GM12878 (cell line): Measurements from ENCODE around the gene C1QBP. TPM values are rescaled to one million over a fixed set of nuclear protein-coding genes. Genes with fewer than 3 reads are reported as not detected.

Experiments used
- BMI1 ChIP-seq: fragments of 450-650 bp; IDR thresholded peaks from 2 replicates; pipeline ENCODE4 v1.6.1; 2016; ENCODE audit warnings: mild to moderate bottlenecking, moderate library complexity, borderline replicate concordance
- E4F1 ChIP-seq: fragments of 450-650 bp; IDR thresholded peaks from 2 replicates; pipeline ENCODE4 v1.6.1; 2018; ENCODE audit warnings: borderline replicate concordance, mild to moderate bottlenecking; ENCODE audit not compliant: partially characterized antibody
- EED ChIP-seq: sonication (generic); IDR thresholded peaks from 2 replicates; pipeline ENCODE4 v1.6.1; 2016; ENCODE audit warnings: antibody characterized with exemption, low read depth
- EZH2 ChIP-seq: IDR thresholded peaks from 2 replicates; pipeline ENCODE4 v1.6.1; 2012; ENCODE audit warnings: low read depth, mild to moderate bottlenecking, control low read depth, inconsistent platforms, low read length, borderline replicate concordance; ENCODE audit not compliant: control insufficient read depth
- FOS ChIP-seq: IDR thresholded peaks from 3 replicates; pipeline ENCODE4 v1.6.1; 2011; ENCODE audit warnings: borderline replicate concordance; ENCODE audit not compliant: insufficient read length; ENCODE audit errors: extremely low read depth
- FOXM1 ChIP-seq: IDR thresholded peaks from 2 replicates; pipeline ENCODE4 v1.6.1; 2012; ENCODE audit warnings: low read depth, mild to moderate bottlenecking, inconsistent platforms, low read length, moderate library complexity
- GABPA ChIP-seq: IDR thresholded peaks from 2 replicates; pipeline ENCODE4 v1.6.1; 2014; ENCODE audit warnings: antibody characterized with exemption, low read depth, mild to moderate bottlenecking, inconsistent platforms
- HCFC1 ChIP-seq: fragments of 150-350 bp; IDR thresholded peaks from 2 replicates; pipeline ENCODE4 v1.6.1; 2014; ENCODE audit warnings: low read length
- HDAC2 ChIP-seq: fragments of 200-600 bp; sonication (generic); IDR thresholded peaks from 2 replicates; pipeline ENCODE4 v1.6.1; 2017
- MAX ChIP-seq: IDR thresholded peaks from 2 replicates; pipeline ENCODE4 v1.6.1; 2012; ENCODE audit warnings: low read depth, low read length, improper control_type of control experiment
- MEF2B ChIP-seq: fragments of 450-650 bp; IDR thresholded peaks from 2 replicates; pipeline ENCODE4 v1.6.1; 2018; ENCODE audit warnings: mild to moderate bottlenecking, moderate library complexity; ENCODE audit not compliant: partially characterized antibody, poor library complexity, severe bottlenecking
- MYC ChIP-seq: IDR thresholded peaks from 2 replicates; pipeline ENCODE4 v1.6.1; 2011; ENCODE audit warnings: mild to moderate bottlenecking, low read length, moderate library complexity, inconsistent platforms; ENCODE audit not compliant: insufficient read depth, insufficient replicate concordance, insufficient read length, severe bottlenecking
- POLR2AphosphoS5 ChIP-seq: IDR thresholded peaks from 2 replicates; pipeline ENCODE4 v1.6.1; 2011; ENCODE audit warnings: mild to moderate bottlenecking, low read length, inconsistent platforms
- PRDM15 ChIP-seq: fragments of 450-650 bp; formaldehyde crosslinking; IDR thresholded peaks from 2 replicates; pipeline ENCODE4 v1.4.0; 2020; ENCODE audit warnings: mild to moderate bottlenecking, moderate library complexity
- SIX5 ChIP-seq: IDR thresholded peaks from 2 replicates; pipeline ENCODE4 v1.6.1; 2011; ENCODE audit warnings: mild to moderate bottlenecking, low read depth, low read length, moderate library complexity; ENCODE audit not compliant: severe bottlenecking
- ZNF207 ChIP-seq: fragments of 450-650 bp; IDR thresholded peaks from 2 replicates; pipeline ENCODE4 v1.6.1; 2014; ENCODE audit warnings: antibody characterized with exemption, mild to moderate bottlenecking, borderline replicate concordance
- ZNF274 ChIP-seq: IDR thresholded peaks from one replicate; pipeline ENCODE4 v1.8.0; 2011; ENCODE audit not compliant: insufficient read length, insufficient read depth
- polyA plus RNA-seq, 11 experiments: library from polyadenylated mRNA; depleted of rRNA in 4 of 11; unstranded in 6 of 11; stranded (reverse) in 5 of 11; fragments of >200 nt; fragmentation: Nextera tagmentation in 4 of 11; fragmentation: Illumina TruSeq in 1 of 11; extraction: Ambion mirVana in 4 of 11; extraction: Trizol in 1 of 11; gene quantifications; 1 replicate in 1 of 11; 2 replicates in 10 of 11; pipeline versions ENCODE4 v1.2.1 to v1.2.3, GENCODE V29; 2011 to 2016; ENCODE audit warnings: inconsistent platforms in 2 of 11, missing spikeins in 2 of 11, low read depth in 1 of 11
- total RNA-seq, 4 experiments: library from RNA; depleted of rRNA in 3 of 4; stranded (reverse); fragments of >200 nt in 3 of 4; fragmentation: Illumina TruSeq in 1 of 4; extraction: Trizol in 1 of 4; gene quantifications; 2 replicates each; pipeline versions ENCODE4 v1.2.1 to v1.2.3, GENCODE V29; 2013 to 2021
- TF ChIP-seq, protein P1 (sequence below): fragments of 450-650 bp; IDR thresholded peaks from 2 replicates; pipeline ENCODE4 v1.6.1; 2014; ENCODE audit warnings: mild to moderate bottlenecking
- TF ChIP-seq, protein P2 (sequence below): IDR thresholded peaks from 2 replicates; pipeline ENCODE4 v1.6.1; 2012; ENCODE audit warnings: low read length, inconsistent platforms
- TF ChIP-seq, protein P3 (sequence below): fragments of 150-350 bp; IDR thresholded peaks from 2 replicates; pipeline ENCODE4 v1.6.1; 2014; ENCODE audit warnings: mild to moderate bottlenecking, low read depth, low read length

The C1QBP gene
- total and polyA plus RNA-seq, 10 of the 15 experiments (the other 5 are each of a cell fraction or from before 2014, with no cell fraction given): 124 to 989 (median 429) TPM

DNA sequence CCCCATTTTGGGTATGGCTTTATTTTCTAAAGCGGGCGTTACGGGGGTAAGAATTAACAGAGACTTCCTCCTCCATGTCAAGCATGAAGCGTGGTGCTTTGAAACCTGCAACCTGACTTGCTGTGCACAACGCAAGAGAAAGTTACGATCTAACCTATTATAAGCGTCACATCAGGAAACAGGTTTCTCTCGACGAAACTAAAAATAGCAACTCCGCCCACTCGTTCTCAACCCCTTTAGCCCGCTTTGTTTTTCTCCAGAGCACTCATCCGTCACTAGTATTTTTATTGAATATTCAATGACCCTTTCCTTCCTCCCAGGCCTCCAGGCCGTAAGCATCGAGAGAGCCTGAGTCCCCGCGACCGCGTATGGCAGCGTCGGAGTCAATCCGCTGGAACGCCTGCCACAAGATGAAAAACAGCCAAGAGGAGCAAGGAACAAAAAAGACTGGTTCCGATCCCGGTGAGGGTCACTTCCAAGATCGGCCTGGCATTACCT, 20.0 kb downstream of the C1QBP start (continued):
- TF ChIP-seq, protein P1, sequence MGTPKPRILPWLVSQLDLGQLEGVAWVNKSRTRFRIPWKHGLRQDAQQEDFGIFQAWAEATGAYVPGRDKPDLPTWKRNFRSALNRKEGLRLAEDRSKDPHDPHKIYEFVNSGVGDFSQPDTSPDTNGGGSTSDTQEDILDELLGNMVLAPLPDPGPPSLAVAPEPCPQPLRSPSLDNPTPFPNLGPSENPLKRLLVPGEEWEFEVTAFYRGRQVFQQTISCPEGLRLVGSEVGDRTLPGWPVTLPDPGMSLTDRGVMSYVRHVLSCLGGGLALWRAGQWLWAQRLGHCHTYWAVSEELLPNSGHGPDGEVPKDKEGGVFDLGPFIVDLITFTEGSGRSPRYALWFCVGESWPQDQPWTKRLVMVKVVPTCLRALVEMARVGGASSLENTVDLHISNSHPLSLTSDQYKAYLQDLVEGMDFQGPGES: no peak
- TF ChIP-seq POLR2AphosphoS5 (peak; percentile 17; the same call in 1 of the 2 replicates), ZNF274 (no peak), MEF2B (peak; percentile 92), EED (0 out of 2 replicates have a peak, but pooled peaks have one; percentile 21), MAX (peak; percentile 59; the same call in 1 of the 2 replicates), FOS (no peak), SIX5 (no peak), GABPA (no peak), EZH2 (no peak), E4F1 (no peak), HDAC2 (no peak), PRDM15 (CRISPR knock-in tag) (no peak), ZNF207 (no peak), FOXM1 (no peak), BMI1 (no peak), HCFC1 (no peak), MYC (no peak)
- TF ChIP-seq, protein P2, sequence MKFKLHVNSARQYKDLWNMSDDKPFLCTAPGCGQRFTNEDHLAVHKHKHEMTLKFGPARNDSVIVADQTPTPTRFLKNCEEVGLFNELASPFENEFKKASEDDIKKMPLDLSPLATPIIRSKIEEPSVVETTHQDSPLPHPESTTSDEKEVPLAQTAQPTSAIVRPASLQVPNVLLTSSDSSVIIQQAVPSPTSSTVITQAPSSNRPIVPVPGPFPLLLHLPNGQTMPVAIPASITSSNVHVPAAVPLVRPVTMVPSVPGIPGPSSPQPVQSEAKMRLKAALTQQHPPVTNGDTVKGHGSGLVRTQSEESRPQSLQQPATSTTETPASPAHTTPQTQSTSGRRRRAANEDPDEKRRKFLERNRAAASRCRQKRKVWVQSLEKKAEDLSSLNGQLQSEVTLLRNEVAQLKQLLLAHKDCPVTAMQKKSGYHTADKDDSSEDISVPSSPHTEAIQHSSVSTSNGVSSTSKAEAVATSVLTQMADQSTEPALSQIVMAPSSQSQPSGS: no peak
- TF ChIP-seq, protein P3, sequence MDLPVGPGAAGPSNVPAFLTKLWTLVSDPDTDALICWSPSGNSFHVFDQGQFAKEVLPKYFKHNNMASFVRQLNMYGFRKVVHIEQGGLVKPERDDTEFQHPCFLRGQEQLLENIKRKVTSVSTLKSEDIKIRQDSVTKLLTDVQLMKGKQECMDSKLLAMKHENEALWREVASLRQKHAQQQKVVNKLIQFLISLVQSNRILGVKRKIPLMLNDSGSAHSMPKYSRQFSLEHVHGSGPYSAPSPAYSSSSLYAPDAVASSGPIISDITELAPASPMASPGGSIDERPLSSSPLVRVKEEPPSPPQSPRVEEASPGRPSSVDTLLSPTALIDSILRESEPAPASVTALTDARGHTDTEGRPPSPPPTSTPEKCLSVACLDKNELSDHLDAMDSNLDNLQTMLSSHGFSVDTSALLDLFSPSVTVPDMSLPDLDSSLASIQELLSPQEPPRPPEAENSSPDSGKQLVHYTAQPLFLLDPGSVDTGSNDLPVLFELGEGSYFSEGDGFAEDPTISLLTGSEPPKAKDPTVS: no peak
